Measurements from ENCODE around the gene RAB31. TPM values are rescaled to one million over a fixed set of nuclear protein-coding genes. Genes with fewer than 3 reads are reported as not detected.

Gene RAB31
- polyA plus RNA-seq, 2 of the 4 experiments (the other 2 are of a cell fraction) = 16.9 to 46.3 TPM

- WGBS (ENCODE audit: missing lambda C conversion rate) = 40% methylated on average over 9 of the region's 9 CpGs
- H3K4me1 ChIP-seq = peaks cover 38% of the 10 kb centered on the region
- ChIA-PET POLR2A (interaction anchor here (1.8 kb wide), 1 partner anchor 44 kb away, joined by 10 read pairs; the partner anchor contains the start of gene VAPA), CTCF (interaction anchor here (1.1 to 1.6 kb wide), 7 partner anchors 12 to 148 kb away, joined by 3 to 6 read pairs (median 3); no protein-coding TSS in a partner anchor)
- no peak overlapping the region for H3K4me3 ChIP-seq
- DNase-seq (ENCODE audit: low read depth in 1 of 2, low spot score in 1 of 2) (peak; percentile 43 to 88), FAIRE-seq (no peak), ATAC-seq (peak; percentile 80 to 86)
- H3K27ac ChIP-seq = peak overlapping the region; percentile 85 to 94
- H3K4me2 ChIP-seq = peak overlapping the region; percentile 44
- H3K9me3 ChIP-seq = peaks cover 25% of the 10 kb centered on the region
- TF ChIP-seq HOXB13 (CRISPR knock-in tag; IDR thresholded peaks at IDR 0.05; ENCODE audit: low read depth) (no peak; the same call in 1 of the 2 replicates), SREBF2 (IDR thresholded peaks at IDR 0.05) (no peak), EHF (CRISPR knock-in tag; IDR thresholded peaks at IDR 0.05) (no peak), ZSCAN20 (CRISPR knock-in tag; IDR thresholded peaks at IDR 0.05) (no peak), BHLHE40 (IDR thresholded peaks at IDR 0.05; ENCODE audit: low read depth, low read length) (no peak), NPAS2 (CRISPR knock-in tag; IDR thresholded peaks at IDR 0.05; ENCODE audit: borderline replicate concordance) (no peak), PHF8 (IDR thresholded peaks at IDR 0.05; ENCODE audit: borderline replicate concordance, low read depth) (no peak), ZC3H11A (IDR thresholded peaks at IDR 0.05) (no peak), RFX5 (IDR thresholded peaks at IDR 0.05) (no peak), CBX2 (IDR thresholded peaks at IDR 0.05; ENCODE audit: borderline replicate concordance, low read depth) (no peak), HEYL (CRISPR knock-in tag; IDR thresholded peaks at IDR 0.05) (no peak), HDAC2 (IDR thresholded peaks at IDR 0.05) (no peak), RAD21 (conservative IDR thresholded peaks at IDR 0.05 in 1 of 2, IDR thresholded peaks at IDR 0.05 in 1 of 2) (peak in 1 of 2 experiments; percentile 44; a peak in 2 of 5 replicates), POLR2AphosphoS2 (conservative IDR thresholded peaks at IDR 0.05; ENCODE audit: low read length) (no peak), CHD2 (IDR thresholded peaks at IDR 0.05; ENCODE audit: low read length, partially characterized antibody) (no peak), ESRRA (IDR thresholded peaks at IDR 0.05; ENCODE audit: borderline replicate concordance, low read length) (peak; percentile 84), FOXS1 (CRISPR knock-in tag; IDR thresholded peaks at IDR 0.05) (no peak), RARB (CRISPR knock-in tag; IDR thresholded peaks at IDR 0.05) (peak; percentile 34; the same call in 1 of the 2 replicates), NFE2L2 (conservative IDR thresholded peaks at IDR 0.05; ENCODE audit: low read length) (peak; percentile 82), FOSB (CRISPR knock-in tag; IDR thresholded peaks at IDR 0.05) (no peak), RCOR1 (IDR thresholded peaks at IDR 0.05; ENCODE audit: low read depth, low read length) (no peak), CHD4 (IDR thresholded peaks at IDR 0.05; ENCODE audit: borderline replicate concordance) (no peak), POLR2A (IDR thresholded peaks at IDR 0.05; ENCODE audit: low read length) (no peak), ZFP36 (IDR thresholded peaks at IDR 0.05; ENCODE audit: borderline replicate concordance, partially characterized antibody) (no peak), KDM5A (IDR thresholded peaks at IDR 0.05) (no peak), TP53 (CRISPR knock-in tag; IDR thresholded peaks at IDR 0.05) (no peak), JUN (IDR thresholded peaks at IDR 0.05) (peak; percentile 30 to 67; a peak in 2 of 5 replicates), ELK1 (IDR thresholded peaks at IDR 0.05; ENCODE audit: low read depth, low read length) (no peak), JUNB (IDR thresholded peaks at IDR 0.05) (peak; percentile 74), NR3C1 (IDR thresholded peaks at IDR 0.05) (no peak), ZNF302 (CRISPR knock-in tag; IDR thresholded peaks at IDR 0.05) (no peak), GATA3 (IDR thresholded peaks at IDR 0.05; ENCODE audit: borderline replicate concordance) (peak; percentile 73; the same call in 1 of the 2 replicates), CEBPB (IDR thresholded peaks at IDR 0.05) (peak; percentile 62 to 88), CBX8 (IDR thresholded peaks at IDR 0.05) (no peak), RNF2 (IDR thresholded peaks at IDR 0.05; ENCODE audit: borderline replicate concordance, low read depth) (no peak)
- TF ChIP-seq, protein P1, sequence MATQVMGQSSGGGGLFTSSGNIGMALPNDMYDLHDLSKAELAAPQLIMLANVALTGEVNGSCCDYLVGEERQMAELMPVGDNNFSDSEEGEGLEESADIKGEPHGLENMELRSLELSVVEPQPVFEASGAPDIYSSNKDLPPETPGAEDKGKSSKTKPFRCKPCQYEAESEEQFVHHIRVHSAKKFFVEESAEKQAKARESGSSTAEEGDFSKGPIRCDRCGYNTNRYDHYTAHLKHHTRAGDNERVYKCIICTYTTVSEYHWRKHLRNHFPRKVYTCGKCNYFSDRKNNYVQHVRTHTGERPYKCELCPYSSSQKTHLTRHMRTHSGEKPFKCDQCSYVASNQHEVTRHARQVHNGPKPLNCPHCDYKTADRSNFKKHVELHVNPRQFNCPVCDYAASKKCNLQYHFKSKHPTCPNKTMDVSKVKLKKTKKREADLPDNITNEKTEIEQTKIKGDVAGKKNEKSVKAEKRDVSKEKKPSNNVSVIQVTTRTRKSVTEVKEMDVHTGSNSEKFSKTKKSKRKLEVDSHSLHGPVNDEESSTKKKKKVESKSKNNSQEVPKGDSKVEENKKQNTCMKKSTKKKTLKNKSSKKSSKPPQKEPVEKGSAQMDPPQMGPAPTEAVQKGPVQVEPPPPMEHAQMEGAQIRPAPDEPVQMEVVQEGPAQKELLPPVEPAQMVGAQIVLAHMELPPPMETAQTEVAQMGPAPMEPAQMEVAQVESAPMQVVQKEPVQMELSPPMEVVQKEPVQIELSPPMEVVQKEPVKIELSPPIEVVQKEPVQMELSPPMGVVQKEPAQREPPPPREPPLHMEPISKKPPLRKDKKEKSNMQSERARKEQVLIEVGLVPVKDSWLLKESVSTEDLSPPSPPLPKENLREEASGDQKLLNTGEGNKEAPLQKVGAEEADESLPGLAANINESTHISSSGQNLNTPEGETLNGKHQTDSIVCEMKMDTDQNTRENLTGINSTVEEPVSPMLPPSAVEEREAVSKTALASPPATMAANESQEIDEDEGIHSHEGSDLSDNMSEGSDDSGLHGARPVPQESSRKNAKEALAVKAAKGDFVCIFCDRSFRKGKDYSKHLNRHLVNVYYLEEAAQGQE (IDR thresholded peaks at IDR 0.05) = no peak
- TF ChIP-seq, protein P2, sequence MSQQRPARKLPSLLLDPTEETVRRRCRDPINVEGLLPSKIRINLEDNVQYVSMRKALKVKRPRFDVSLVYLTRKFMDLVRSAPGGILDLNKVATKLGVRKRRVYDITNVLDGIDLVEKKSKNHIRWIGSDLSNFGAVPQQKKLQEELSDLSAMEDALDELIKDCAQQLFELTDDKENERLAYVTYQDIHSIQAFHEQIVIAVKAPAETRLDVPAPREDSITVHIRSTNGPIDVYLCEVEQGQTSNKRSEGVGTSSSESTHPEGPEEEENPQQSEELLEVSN (IDR thresholded peaks at IDR 0.05; ENCODE audit: borderline replicate concordance, low read depth) = no peak
- TF ChIP-seq, protein P3, sequence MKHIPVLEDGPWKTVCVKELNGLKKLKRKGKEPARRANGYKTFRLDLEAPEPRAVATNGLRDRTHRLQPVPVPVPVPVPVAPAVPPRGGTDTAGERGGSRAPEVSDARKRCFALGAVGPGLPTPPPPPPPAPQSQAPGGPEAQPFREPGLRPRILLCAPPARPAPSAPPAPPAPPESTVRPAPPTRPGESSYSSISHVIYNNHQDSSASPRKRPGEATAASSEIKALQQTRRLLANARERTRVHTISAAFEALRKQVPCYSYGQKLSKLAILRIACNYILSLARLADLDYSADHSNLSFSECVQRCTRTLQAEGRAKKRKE (CRISPR knock-in tag; IDR thresholded peaks at IDR 0.05; ENCODE audit: low read depth) = no peak
Observed at GRCh38 chr18:9869715-9870430, 161.8 kb downstream of the RAB31 start.

Data from A549 (cell line).